MCF 10A (cell line): ENCODE data around the gene SMCHD1. TPM values are rescaled to one million over a fixed set of nuclear protein-coding genes. Genes with fewer than 3 reads are reported as not detected.

ENCODE experiments used
- Bru-seq: library from RNA; stranded (reverse); fragments of 400-500 nt; gene quantifications from one replicate; lab custom pipeline; 2021; lab: Mats Ljungman, UMichigan
- BruChase-seq, 2 experiments: library from RNA; stranded (reverse); fragments of 400-500 nt; gene quantifications; one replicate each; lab custom pipeline; 2021; lab: Mats Ljungman, UMichigan
- BruUV-seq: library from RNA; stranded (reverse); fragments of 400-500 nt; replicated peaks from 2 replicates; lab custom pipeline; 2021; lab: Mats Ljungman, UMichigan
- CTCF ChIA-PET: fragments of 300-600 bp; sonication (Branson Sonifier 250); formaldehyde crosslinking; extraction: SDS; loops from one replicate; lab custom pipeline; 2021; ENCODE audit warnings: antibody characterized with exemption, inconsistent platforms; lab: Yijun Ruan, JAX
- POLR2A ChIA-PET: fragments of 300-600, 350-650 bp; sonication (Branson Sonifier 250); formaldehyde crosslinking; extraction: SDS; loops from one replicate; lab custom pipeline; 2020; ENCODE audit warnings: antibody characterized with exemption, inconsistent platforms; lab: Yijun Ruan, JAX
- DNase-seq: peaks from one replicate; pipeline ENCODE4 v3.0.0-alpha.2; 2018; ENCODE audit not compliant: unreplicated experiment
- H3K27ac Mint-ChIP-seq: one replicate; pipeline ENCODE4 v1.8.0; 2022; ENCODE audit warnings: mild to moderate bottlenecking, low read depth, mixed read lengths; ENCODE audit not compliant: unreplicated experiment
- H3K27me3 Mint-ChIP-seq: one replicate; pipeline ENCODE4 v1.8.0; 2022; ENCODE audit warnings: mixed read lengths; ENCODE audit not compliant: insufficient read depth, unreplicated experiment
- H3K36me3 Mint-ChIP-seq: one replicate; pipeline ENCODE4 v1.8.0; 2022; ENCODE audit warnings: mild to moderate bottlenecking, moderate library complexity, mixed read lengths; ENCODE audit not compliant: insufficient read depth, unreplicated experiment
- H3K4me1 Mint-ChIP-seq: one replicate; pipeline ENCODE4 v1.8.0; 2022; ENCODE audit warnings: mixed read lengths; ENCODE audit not compliant: insufficient read depth, unreplicated experiment
- H3K4me3 Mint-ChIP-seq: one replicate; pipeline ENCODE4 v1.8.0; 2022; ENCODE audit warnings: mild to moderate bottlenecking, moderate library complexity, mixed read lengths; ENCODE audit not compliant: unreplicated experiment
- H3K9me3 Mint-ChIP-seq: one replicate; pipeline ENCODE4 v1.8.0; 2022; ENCODE audit warnings: mixed read lengths; ENCODE audit not compliant: unreplicated experiment
- intact Hi-C: fragments of 100-400 bp; cut with micrococcal nuclease; formaldehyde crosslinking; loops from 2 replicates; pipeline ENCODE4 v1.14.1; 2022
- long read RNA-seq: library from polyadenylated mRNA; stranded (forward); transcript quantifications from one replicate; pipeline ENCODE4 v2.0.0, GENCODE V29; 2022
- total RNA-seq: library from RNA; stranded (reverse); gene quantifications from 2 replicates; pipeline ENCODE4 v1.2.3, GENCODE V29; 2022
- TF ChIP-seq, protein P1 (sequence below): fragments of 200-600 bp; IDR thresholded peaks from one replicate; pipeline ENCODE4 v1.8.0; 2022; ENCODE audit warnings: antibody characterized with exemption, mild to moderate bottlenecking; ENCODE audit not compliant: unreplicated experiment

SMCHD1 gene
- total RNA-seq = 43.7 and 50.7 TPM in 2 replicates
- Bru-seq, nascent RNA = percentile 92 among the genes with signal in this experiment
- percentile 86 among the genes with signal in this experiment for BruChase-seq, experiment 1, labeled RNA remaining after a 6-hour chase
- BruChase-seq, experiment 2, labeled RNA remaining after a 2-hour chase = percentile 89 among the genes with signal in this experiment
- long read RNA-seq, full-length matches to known transcripts = 12 of 30 reads
- long read RNA-seq, partial matches to known transcripts = 10 of 30 reads
- long read RNA-seq, other reads (novel, unspliced or antisense) = 8 of 30 reads

DNA sequence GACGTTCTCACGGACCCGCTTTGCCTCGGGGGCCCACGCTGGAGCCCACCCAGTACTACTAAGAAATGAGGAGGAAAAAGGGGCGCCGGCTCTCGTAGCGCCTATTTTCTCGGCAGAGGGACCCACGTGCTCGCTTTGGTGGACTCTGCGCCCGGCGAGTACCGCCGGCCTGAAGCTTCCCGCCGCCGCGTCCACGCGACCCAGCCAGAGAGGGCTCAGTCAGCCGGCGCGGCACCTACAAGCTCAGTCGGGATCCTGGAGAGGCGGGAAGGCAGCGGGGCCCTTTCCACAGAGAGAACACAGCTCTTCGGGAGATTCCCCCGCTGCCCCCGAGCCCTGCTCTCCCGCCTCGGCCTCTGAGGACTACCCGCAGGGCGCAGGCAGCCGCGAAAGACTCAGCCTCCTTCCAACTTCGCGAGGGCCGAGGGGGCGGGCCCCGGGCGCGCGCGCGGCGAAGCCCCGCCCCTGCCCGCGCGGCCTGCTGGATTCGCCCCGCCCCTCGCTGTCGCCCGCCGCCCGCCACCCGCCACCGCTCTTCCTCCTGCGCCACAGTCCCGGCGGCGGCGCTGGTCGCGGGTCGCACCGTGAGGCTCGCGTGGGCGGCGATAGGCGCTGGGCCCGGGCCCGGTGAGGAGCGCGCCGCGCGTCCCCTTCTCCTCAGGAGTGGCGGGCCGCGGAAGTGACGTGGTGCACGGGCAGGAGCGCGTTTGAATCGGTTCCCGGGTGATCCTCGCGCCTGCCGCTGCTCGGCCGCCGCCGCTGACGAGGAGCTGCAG, at the start of gene SMCHD1:
Gene SMCHD1 (plus strand): TSS at position 549 of the 776 bp plus-strand sequence. CDS start 350 bp downstream, outside the sequence.
- TF ChIP-seq, protein P1, sequence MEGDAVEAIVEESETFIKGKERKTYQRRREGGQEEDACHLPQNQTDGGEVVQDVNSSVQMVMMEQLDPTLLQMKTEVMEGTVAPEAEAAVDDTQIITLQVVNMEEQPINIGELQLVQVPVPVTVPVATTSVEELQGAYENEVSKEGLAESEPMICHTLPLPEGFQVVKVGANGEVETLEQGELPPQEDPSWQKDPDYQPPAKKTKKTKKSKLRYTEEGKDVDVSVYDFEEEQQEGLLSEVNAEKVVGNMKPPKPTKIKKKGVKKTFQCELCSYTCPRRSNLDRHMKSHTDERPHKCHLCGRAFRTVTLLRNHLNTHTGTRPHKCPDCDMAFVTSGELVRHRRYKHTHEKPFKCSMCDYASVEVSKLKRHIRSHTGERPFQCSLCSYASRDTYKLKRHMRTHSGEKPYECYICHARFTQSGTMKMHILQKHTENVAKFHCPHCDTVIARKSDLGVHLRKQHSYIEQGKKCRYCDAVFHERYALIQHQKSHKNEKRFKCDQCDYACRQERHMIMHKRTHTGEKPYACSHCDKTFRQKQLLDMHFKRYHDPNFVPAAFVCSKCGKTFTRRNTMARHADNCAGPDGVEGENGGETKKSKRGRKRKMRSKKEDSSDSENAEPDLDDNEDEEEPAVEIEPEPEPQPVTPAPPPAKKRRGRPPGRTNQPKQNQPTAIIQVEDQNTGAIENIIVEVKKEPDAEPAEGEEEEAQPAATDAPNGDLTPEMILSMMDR = no peak
- intact Hi-C loops = loop anchor here (1.0 to 5.0 kb wide), 2 partner anchors 48 to 85 kb away; no protein-coding TSS in a partner anchor
- Mint-ChIP-seq H3K4me1 (peaks cover 21% of the 10 kb centered on the region), H3K36me3 (peaks cover 7% of the 10 kb centered on the region), H3K27ac (peak within 1 kb of the TSS; percentile 91), H3K9me3 (no peaks in the 10 kb centered on the region), H3K4me3 (peak within 1 kb of the TSS; percentile 86), H3K27me3 (no peaks in the 10 kb centered on the region)
- ChIA-PET CTCF (interaction anchor here (0.6 to 1.7 kb wide), 4 partner anchors 20 to 107 kb away, joined by 3 to 6 read pairs (median 4); no protein-coding TSS in a partner anchor), POLR2A (interaction anchor here (0.6 to 5.5 kb wide), 27 partner anchors 9 to 941 kb away, joined by 3 to 192 read pairs (median 6); partner anchors contain the start of genes METTL4, MYL12B and NDC80)
- no TSS peak for BruUV-seq
- peak; percentile 76 for DNase-seq

DNA sequence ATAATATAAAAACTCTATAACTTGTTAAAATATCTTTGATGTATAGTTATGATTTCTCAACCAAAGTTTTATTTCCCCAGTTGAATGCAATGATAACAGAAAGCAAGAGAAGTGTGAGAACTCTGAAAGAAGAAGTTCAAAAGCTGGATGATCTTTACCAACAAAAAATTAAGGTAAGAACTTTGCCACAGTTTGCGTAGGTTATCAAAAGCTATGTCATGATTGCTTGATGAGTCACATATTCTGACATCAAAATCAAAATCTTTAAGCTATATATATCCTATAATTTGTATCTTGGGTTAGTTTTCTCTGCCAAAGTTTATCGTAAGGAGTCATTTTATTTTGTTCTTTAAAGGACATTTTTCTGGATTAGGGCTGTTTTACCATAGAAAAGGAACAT, 49.2 kb upstream of the SMCHD1 start:
- TF ChIP-seq, protein P1 = no peak
- no peaks in the 10 kb centered on the region for H3K9me3 Mint-ChIP-seq
- peaks cover 13% of the 10 kb centered on the region for H3K36me3 Mint-ChIP-seq
- H3K27ac Mint-ChIP-seq = peak overlapping the region; percentile 47
- H3K27me3 Mint-ChIP-seq = no peaks in the 10 kb centered on the region
- ChIA-PET POLR2A (interaction anchor here (1.0 to 2.8 kb wide), 11 partner anchors 13 to 57 kb away, joined by 3 to 39 read pairs (median 5); partner anchors contain the start of genes METTL4, NDC80 and SMCHD1), CTCF (interaction anchor here (0.7 kb wide), 1 partner anchor 187 kb away, joined by 3 read pairs; no protein-coding TSS in a partner anchor)
- intact Hi-C loops = loop anchor here (5.0 kb wide), 1 partner anchor 51 kb away; the partner anchor contains the start of gene SMCHD1
- BruUV-seq = no TSS peak
- H3K4me3 Mint-ChIP-seq = peak overlapping the region; percentile 31
- H3K4me1 Mint-ChIP-seq = peaks cover 12% of the 10 kb centered on the region
- no peak for DNase-seq

DNA sequence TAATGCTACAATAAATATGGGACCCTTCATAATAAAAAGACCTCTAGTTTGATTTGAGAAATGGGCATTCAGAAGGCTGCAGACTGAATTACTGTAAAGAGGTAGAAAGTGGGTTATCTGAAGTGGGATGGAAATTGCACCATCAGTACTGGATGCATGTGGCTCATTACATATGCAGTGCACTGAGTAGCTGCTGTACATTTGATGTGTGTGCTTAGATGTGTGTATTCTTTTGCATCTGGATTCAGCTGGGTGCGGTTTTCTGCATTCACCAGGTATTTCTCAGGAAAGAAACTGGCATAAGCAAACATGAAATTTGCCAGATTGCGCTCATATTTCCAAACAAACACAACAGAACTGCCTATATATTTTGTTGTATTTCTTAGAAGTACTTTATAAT, 45.9 kb upstream of the SMCHD1 start:
- ChIA-PET CTCF (interaction anchor here (0.5 kb wide), 1 partner anchor 130 kb away, joined by 4 read pairs; no protein-coding TSS in a partner anchor), POLR2A (interaction anchor here (2.5 kb wide), 1 partner anchor 46 kb away, joined by 18 read pairs; the partner anchor contains the start of gene SMCHD1)
- BruUV-seq = no TSS peak
- intact Hi-C loops = loop anchor here (5.0 kb wide), 1 partner anchor 48 kb away; the partner anchor contains the start of gene SMCHD1
- DNase-seq = no peak
- peaks cover 6% of the 10 kb centered on the region for H3K4me1 Mint-ChIP-seq
- H3K36me3 Mint-ChIP-seq = peaks cover 5% of the 10 kb centered on the region
- H3K9me3 Mint-ChIP-seq = no peaks in the 10 kb centered on the region
- TF ChIP-seq, protein P1 = no peak
- H3K4me3 Mint-ChIP-seq = no peak overlapping the region
- H3K27me3 Mint-ChIP-seq = no peaks in the 10 kb centered on the region
- no peak overlapping the region for H3K27ac Mint-ChIP-seq
